Adipose tissue (tissue), 3 donors: ENCODE data around the gene PRPF31. TPM values are rescaled to one million over a fixed set of nuclear protein-coding genes. Genes with fewer than 3 reads are reported as not detected.

Experiments
- H3K27ac ChIP-seq: one replicate; pipeline ENCODE4 v1.5.1; 2013; ENCODE audit warnings: low read depth, low read length
- WGBS, 3 donors: extraction: QIAGEN DNeasy Blood & Tissue Kit; methylation state at CpG; one replicate each; pipeline ENCODE4 v1.1.7; 2013; 5-methylcytosine and 5-hydroxymethylcytosine counted together
- polyA plus RNA-seq, 3 donors: library from polyadenylated mRNA; stranded (reverse); fragments of 200-250 nt; gene quantifications; one replicate each; pipeline ENCODE4 v1.2.3, GENCODE V29; 2013
- donor health status: healthy with polysubstance abuse.
- donor health status: Bipolar disorder and iron deficiency.
- donor health status: healthy.

PRPF31 gene
- polyA plus RNA-seq, 3 donors, result 21.0 to 47.7 (median 46.6) TPM

DNA sequence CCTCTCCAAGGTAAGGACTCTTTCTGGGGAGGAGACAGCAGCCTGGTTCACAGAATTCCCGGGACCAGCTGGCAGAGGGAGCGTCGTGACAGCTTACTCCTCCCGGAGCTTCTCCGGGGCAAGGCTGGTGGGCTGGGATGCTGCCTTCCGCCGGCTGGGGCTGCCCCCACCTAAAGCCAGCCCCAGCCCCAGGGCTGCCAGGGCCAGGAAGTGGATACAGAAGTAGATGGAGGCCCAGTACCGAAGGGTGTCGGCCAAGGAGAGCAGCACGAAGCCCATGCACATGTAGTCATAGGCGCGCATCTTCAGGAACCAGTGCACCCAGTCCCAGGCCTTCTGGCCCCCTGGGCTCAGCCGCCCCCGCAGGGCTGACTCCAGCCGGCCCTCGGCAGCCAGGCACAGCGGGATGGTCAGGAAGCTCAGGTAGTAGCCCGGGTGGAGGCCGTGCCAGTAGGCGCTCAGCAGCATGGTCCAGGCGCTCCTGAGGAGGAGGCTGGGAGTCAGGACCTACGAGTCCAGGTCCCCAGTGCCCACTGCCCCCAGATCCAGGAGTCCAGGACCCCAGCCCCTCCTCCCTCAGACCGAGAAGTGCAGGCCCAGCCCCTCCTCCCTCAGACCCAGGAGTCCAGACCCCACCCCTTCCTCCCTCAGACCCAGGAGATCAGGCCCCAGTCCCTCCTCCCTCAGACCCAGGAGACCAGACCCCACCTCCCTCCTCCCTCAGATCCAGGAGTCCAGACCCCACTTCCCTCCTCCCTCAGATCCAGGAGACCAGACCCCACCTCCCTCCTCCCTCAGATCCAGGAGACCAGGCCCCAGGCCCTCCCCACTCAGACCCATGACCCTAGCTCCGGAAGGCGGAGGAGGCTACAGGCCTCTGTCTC lies 58.6 kb downstream of the PRPF31 start:
- H3K27ac ChIP-seq, result no peak overlapping the region

DNA sequence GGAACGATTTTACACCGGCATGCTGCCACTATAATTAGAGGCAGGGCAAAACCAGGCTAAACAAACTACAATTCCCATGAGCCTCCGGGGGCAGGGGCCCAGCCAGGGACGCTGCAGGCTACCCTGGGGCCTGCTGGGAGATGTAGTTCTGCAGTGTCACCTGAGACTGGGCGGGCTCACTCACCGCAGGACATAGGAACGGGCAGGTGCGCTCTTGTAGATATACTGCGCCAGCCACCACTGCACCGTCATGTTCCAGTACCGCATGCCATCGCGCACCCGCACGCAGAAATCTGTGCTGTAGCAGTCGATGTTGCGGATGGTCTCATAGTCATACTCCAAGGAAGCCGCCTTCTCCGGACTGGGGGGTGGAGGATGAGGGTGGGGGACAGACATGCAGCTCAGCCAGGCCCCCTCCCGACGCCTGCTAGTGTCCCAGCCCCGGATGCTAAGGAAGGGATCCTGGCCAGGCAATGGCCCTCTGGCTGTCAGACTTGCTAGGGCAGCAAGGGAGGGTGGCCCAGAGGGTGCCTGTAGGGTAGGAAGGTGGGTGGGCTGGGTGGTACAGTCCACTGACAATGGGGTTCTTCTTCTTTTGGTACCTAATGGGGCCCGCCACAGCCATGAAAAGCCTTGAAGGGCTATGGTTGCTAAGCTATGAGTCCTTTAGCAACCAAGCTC lies 63.2 kb downstream of the PRPF31 start:
- WGBS, 3 donors, result 70 to 84% (median 80%) methylated on average over 23 of the region's 23 CpGs
- no peak overlapping the region for H3K27ac ChIP-seq

More for the DNA sequence above, 58.6 kb downstream of the PRPF31 start:
- 74 to 76% (median 75%) methylated on average over 19 to 25 of the region's 25 CpGs for WGBS, 3 donors

DNA sequence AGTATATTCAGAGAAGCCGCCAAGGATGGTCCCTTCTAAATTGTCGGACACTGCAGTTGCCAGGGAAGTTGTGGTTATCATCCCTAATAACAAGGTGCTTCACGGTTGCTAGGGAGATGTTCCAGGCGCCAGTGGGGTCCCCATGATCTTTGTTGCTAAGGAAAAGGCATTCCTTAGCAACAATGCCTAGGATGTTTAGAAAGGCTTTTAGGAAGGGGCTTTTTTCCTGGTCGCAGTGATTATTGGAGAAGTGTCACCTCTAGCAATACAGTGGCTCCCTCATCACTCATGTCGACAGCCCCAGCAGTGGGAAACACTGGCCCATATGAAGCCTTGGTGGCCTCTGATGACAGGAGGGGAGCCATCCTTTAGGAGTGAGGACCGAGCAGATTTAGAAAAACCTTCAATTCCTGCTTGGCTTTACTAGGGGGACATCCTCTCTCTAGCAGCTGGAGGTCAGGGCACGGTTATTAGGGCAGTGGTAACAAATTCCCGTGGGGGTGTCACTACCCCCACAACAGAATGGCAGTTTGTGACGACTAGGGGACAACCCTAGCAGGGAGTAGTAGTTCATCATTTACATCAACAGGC lies 63.8 kb downstream of the PRPF31 start:
- WGBS, 3 donors, result 74 to 88% (median 79%) methylated on average over 10 of the region's 10 CpGs
- no peak overlapping the region for H3K27ac ChIP-seq

DNA sequence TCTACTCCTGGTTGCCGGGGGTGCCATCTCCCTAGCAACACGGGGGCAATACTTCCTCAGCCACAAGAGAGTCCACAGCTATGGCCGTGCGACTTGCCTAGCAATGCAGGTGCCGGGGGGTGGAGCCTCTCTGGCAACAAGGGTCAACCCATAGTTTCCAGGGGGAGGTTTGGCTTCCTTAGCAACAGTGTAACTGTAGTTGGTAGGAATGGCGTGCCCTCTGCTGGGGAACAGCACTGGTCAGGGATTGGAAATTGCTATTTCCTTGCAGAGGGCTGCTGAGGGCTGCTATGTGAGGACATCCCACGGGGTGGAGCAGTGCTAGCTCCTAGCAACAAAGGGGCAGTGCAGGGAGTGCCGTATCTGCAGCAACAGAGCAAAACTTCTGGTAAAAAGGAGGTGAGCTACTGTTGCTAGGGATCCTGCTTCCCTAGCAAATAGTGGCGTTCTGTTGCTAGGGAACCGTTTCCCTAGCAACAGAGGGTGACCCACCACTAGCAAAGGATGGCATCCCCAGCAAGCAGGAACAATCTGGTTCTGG lies 64.4 kb downstream of the PRPF31 start:
- H3K27ac ChIP-seq, result no peak overlapping the region
- 33 to 64% (median 58%) methylated on average over 10 of the region's 10 CpGs for WGBS, 3 donors

DNA sequence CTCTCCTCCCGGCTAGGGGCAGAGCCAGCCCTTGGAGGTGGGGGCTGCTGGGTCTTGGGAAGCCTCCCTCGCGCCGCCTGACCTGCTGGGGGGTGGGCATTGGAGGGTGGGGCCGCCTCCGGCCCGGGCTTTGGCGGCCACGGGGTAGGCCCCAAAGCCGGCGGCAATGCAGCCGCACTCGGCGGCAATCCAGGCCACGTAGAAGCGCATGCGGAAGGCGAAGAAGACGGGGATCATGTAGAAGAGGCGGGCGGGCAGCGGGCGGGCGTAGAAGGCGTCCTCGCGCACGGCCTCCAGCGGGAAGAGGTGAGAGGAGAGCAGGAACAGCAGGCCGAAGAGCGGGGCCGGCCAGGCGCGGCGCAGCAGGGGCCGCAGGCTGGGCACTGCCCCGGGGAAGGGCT lies 65.1 kb downstream of the PRPF31 start:
- H3K27ac ChIP-seq, result no peak overlapping the region
- WGBS, 3 donors, result 91 to 96% (median 96%) methylated on average over 28 to 37 of the region's 37 CpGs

Other genes with a start within 250 kb of the PRPF31 start
- gene MYADM, start 247.9 kb upstream of the PRPF31 start, polyA plus RNA-seq, result 100 to 1,000 TPM in 1 of 3 donors, 10 to 100 TPM in 2; 26.0 to 191 (median 94.4) TPM
- gene PRKCG, start 233.6 kb upstream of the PRPF31 start, polyA plus RNA-seq, result under 1 TPM in 2 of 3 donors, not detected in 1; 0.05 to 0.06 TPM
- not detected for gene CACNG7, start 206.5 kb upstream of the PRPF31 start, polyA plus RNA-seq
- gene CACNG8, start 152.8 kb upstream of the PRPF31 start, polyA plus RNA-seq, result under 1 TPM; 0.02 to 0.34 (median 0.04) TPM
- not detected for gene CACNG6, start 124.1 kb upstream of the PRPF31 start, polyA plus RNA-seq
- gene VSTM1, start 51.9 kb upstream of the PRPF31 start, polyA plus RNA-seq, result 1 to 10 TPM in 1 of 3 donors, under 1 TPM in 1, not detected in 1; 0.76 to 2.1 TPM
- not detected for gene TARM1, start 34.4 kb upstream of the PRPF31 start, polyA plus RNA-seq
- 1 to 10 TPM in 2 of 3 donors, under 1 TPM in 1; 0.37 to 6.4 (median 3.5) TPM for gene OSCAR, start 15.0 kb upstream of the PRPF31 start, polyA plus RNA-seq
- gene NDUFA3, start 12.9 kb upstream of the PRPF31 start, polyA plus RNA-seq, result 100 to 1,000 TPM in 2 of 3 donors, 10 to 100 TPM in 1; 53.4 to 243 (median 185) TPM
- gene TFPT, start 97 bp upstream of the PRPF31 start, polyA plus RNA-seq, result 10 to 100 TPM in 2 of 3 donors, 1 to 10 TPM in 1; 7.2 to 17.9 (median 11.8) TPM
- gene CNOT3, start 22.0 kb downstream of the PRPF31 start, polyA plus RNA-seq, result 10 to 100 TPM; 19.4 to 23.6 (median 20.7) TPM
- 1 to 10 TPM; 5.1 to 7.2 (median 6.2) TPM for gene LENG1, start 44.0 kb downstream of the PRPF31 start, polyA plus RNA-seq
- gene TMC4, start 57.4 kb downstream of the PRPF31 start, polyA plus RNA-seq, result 10 to 100 TPM in 1 of 3 donors, 1 to 10 TPM in 2; 3.1 to 44.8 (median 6.4) TPM
- 10 to 100 TPM; 18.8 to 32.0 (median 27.5) TPM for gene MBOAT7, start 73.8 kb downstream of the PRPF31 start, polyA plus RNA-seq
- 10 to 100 TPM; 32.8 to 45.0 (median 39.6) TPM for gene TSEN34, start 75.6 kb downstream of the PRPF31 start, polyA plus RNA-seq
- gene RPS9, start 85.1 kb downstream of the PRPF31 start, polyA plus RNA-seq, result 1,000 to 10,000 TPM; 3,750 to 5,284 (median 4,831) TPM
- gene LILRB3, start 107.3 kb downstream of the PRPF31 start, polyA plus RNA-seq, result 10 to 100 TPM in 1 of 3 donors, 1 to 10 TPM in 2; 2.0 to 29.9 (median 6.1) TPM
- 10 to 100 TPM in 1 of 3 donors, 1 to 10 TPM in 1, under 1 TPM in 1; 0.72 to 10.1 (median 3.4) TPM for gene LILRA6, start 127.0 kb downstream of the PRPF31 start, polyA plus RNA-seq
- 10 to 100 TPM in 2 of 3 donors, 1 to 10 TPM in 1; 1.4 to 16.7 (median 13.5) TPM for gene LILRB5, start 141.5 kb downstream of the PRPF31 start, polyA plus RNA-seq
- 10 to 100 TPM in 1 of 3 donors, 1 to 10 TPM in 2; 2.2 to 14.6 (median 2.4) TPM for gene LILRB2, start 165.4 kb downstream of the PRPF31 start, polyA plus RNA-seq
- gene LILRA5, start 197.4 kb downstream of the PRPF31 start, polyA plus RNA-seq, result 10 to 100 TPM in 2 of 3 donors, 1 to 10 TPM in 1; 2.2 to 31.5 (median 14.3) TPM
- gene LILRA4, start 223.4 kb downstream of the PRPF31 start, polyA plus RNA-seq, result under 1 TPM in 1 of 3 donors, not detected in 2; 0.03 TPM
- 10 to 100 TPM in 2 of 3 donors, 1 to 10 TPM in 1; 8.2 to 75.8 (median 17.2) TPM for gene LAIR1, start 249.2 kb downstream of the PRPF31 start, polyA plus RNA-seq